GM12864 (cell line): ENCODE measurements around the gene ABHD17C.

Experiments used
- DNase-seq: peaks from one replicate; pipeline ENCODE4 v3.0.0-alpha.2; 2011; ENCODE audit warnings: low read depth
- H3K4me3 ChIP-seq: 2 replicates; pipeline ENCODE4 v1.5.1; 2011; ENCODE audit warnings: mild to moderate bottlenecking, low read depth, low read length, control low read depth
- TF ChIP-seq, protein P1 (sequence below): IDR thresholded peaks from 2 replicates; pipeline ENCODE4 v1.5.1; 2011; ENCODE audit warnings: low read depth, mild to moderate bottlenecking, moderate library complexity, low read length, control low read depth, inconsistent platforms; ENCODE audit errors: missing control alignments

ABHD17C gene

GRCh38 chr15:80776420-80777045, 81.4 kb downstream of the ABHD17C start:
- TF ChIP-seq, protein P1, sequence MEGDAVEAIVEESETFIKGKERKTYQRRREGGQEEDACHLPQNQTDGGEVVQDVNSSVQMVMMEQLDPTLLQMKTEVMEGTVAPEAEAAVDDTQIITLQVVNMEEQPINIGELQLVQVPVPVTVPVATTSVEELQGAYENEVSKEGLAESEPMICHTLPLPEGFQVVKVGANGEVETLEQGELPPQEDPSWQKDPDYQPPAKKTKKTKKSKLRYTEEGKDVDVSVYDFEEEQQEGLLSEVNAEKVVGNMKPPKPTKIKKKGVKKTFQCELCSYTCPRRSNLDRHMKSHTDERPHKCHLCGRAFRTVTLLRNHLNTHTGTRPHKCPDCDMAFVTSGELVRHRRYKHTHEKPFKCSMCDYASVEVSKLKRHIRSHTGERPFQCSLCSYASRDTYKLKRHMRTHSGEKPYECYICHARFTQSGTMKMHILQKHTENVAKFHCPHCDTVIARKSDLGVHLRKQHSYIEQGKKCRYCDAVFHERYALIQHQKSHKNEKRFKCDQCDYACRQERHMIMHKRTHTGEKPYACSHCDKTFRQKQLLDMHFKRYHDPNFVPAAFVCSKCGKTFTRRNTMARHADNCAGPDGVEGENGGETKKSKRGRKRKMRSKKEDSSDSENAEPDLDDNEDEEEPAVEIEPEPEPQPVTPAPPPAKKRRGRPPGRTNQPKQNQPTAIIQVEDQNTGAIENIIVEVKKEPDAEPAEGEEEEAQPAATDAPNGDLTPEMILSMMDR = peak; percentile 87
- peak; percentile 8 for DNase-seq
- no peak overlapping the region for H3K4me3 ChIP-seq

GRCh38 chr15:80777137-80777536, 82.0 kb downstream of the ABHD17C start:
- H3K4me3 ChIP-seq = no peak overlapping the region
- no peak for DNase-seq
- TF ChIP-seq, protein P1 = no peak

- TF ChIP-seq, protein P1 = no peak
- DNase-seq = no peak
- no peak overlapping the region for H3K4me3 ChIP-seq
Observed at GRCh38 chr15:80777826-80778620, 82.9 kb downstream of the ABHD17C start.

GRCh38 chr15:80778621-80778963, 83.5 kb downstream of the ABHD17C start:
- H3K4me3 ChIP-seq = no peak overlapping the region
- TF ChIP-seq, protein P1 = no peak
- no peak for DNase-seq

DNA sequence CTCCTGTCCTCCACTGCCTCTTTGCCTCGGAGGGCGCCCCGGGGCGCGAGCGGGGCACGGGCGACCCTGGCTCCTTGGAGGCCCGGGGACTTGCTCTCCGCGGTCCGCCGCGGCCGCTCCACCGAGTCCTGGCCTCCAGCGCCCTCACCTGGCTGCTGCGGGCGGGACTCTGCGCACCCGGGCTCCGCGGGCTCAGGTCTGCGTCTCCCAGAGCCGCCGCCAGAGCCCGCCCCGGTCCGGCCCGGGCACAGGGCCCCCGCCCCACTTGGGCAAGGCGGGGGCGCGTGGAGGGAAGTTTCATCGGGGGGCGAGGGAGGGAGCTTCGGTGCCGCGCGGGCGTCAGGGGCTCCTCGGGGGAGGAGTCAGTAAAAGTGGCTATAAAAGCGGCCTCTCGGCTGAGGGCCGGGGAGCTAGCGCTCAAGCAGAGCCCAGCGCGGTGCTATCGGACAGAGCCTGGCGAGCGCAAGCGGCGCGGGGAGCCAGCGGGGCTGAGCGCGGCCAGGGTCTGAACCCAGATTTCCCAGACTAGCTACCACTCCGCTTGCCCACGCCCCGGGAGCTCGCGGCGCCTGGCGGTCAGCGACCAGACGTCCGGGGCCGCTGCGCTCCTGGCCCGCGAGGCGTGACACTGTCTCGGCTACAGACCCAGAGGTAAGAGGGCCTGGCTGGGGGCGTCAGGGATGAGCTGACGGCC, 84.0 kb downstream of the ABHD17C start, which contains the start of gene CEMIP:
Gene CEMIP (plus strand): TSS at position 407 of the 694 bp plus-strand sequence. CDS start 94,510 bp downstream, outside the sequence.
- no peak for DNase-seq
- TF ChIP-seq, protein P1 = peak; percentile 49
- no peak within 1 kb of the TSS for H3K4me3 ChIP-seq

DNA sequence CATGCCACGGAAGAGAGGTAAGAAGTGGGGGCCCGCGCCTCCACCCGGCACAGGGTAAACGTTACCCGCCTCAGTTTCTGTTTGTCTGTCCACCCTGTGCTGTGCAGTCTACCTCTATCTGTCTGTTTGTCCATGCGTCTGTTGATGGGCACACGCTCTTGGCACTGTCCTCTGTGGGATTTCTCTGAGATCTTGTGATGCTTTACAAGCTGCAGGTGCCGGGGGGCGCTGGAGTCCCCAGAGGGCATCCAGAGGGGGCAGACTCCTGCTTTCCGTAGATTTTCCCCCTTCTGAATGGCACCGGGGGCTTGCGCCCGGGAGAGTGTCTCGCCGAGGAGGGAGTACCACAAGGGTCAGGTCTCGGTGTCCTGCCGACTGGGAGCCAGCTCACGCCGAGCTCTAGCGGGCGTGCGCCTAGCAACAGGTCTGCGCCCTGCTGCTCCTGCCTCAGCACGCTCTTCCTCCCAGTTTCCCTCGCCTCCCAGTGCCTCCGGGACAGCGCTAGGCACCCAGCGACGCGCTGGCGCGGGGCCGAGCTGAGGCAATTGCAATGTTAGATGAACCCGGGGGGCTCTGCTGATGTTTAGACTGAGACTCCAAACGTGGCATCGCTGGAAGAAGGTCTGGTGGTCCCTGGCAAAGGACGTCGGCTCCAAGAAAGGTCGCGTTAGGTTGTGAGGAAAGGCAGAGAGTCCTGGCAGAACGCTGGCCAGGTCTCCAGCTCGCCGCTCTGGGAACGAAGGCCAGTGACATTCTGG, 84.7 kb downstream of the ABHD17C start:
- no peak for DNase-seq
- no peak overlapping the region for H3K4me3 ChIP-seq
- TF ChIP-seq, protein P1 = no peak
